Upper lobe of left lung (tissue), 4 donors: Measurements from ENCODE around the gene CRYBB1.

Source experiments
- POLR2A ChIP-seq, 4 donors: fragments of 450-650 bp; IDR thresholded peaks; one replicate each; pipeline ENCODE4 v1.5.1; 2016 to 2017; ENCODE audit warnings: antibody characterized with exemption in 4 of 4, mild to moderate bottlenecking in 2 of 4
- TF ChIP-seq, protein P1 (sequence below), 6 experiments: fragments of 450-650 bp in 4 of 6; fragments of 200-600 bp in 2 of 6; sonication (generic) in 2 of 6; IDR thresholded peaks; one replicate each; pipeline ENCODE4 v1.5.1; 2016 to 2019; ENCODE audit warnings: antibody characterized with exemption in 6 of 6

DNA sequence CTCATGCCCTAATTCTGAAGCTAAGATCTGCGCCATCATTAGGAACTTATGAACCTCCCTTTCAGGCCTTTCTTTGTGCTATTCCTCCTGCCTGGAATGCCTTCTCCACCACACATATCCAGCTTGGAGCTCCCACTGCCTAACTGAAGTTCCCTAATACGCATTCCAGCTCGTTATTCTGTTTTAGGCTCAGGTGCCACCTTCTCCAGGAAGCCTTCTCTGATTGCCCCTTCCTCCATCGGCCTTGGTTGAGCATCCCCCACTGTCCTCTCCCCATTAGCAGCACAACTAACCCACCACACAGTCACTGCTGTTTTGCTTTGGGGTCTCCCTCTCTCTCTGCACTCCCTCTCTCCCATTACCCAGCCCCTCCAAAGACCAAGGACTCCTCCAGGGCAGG, 5.2 kb downstream of the CRYBB1 start:
- no peak for TF ChIP-seq POLR2A (IDR thresholded peaks at IDR 0.05)
- TF ChIP-seq, protein P1, sequence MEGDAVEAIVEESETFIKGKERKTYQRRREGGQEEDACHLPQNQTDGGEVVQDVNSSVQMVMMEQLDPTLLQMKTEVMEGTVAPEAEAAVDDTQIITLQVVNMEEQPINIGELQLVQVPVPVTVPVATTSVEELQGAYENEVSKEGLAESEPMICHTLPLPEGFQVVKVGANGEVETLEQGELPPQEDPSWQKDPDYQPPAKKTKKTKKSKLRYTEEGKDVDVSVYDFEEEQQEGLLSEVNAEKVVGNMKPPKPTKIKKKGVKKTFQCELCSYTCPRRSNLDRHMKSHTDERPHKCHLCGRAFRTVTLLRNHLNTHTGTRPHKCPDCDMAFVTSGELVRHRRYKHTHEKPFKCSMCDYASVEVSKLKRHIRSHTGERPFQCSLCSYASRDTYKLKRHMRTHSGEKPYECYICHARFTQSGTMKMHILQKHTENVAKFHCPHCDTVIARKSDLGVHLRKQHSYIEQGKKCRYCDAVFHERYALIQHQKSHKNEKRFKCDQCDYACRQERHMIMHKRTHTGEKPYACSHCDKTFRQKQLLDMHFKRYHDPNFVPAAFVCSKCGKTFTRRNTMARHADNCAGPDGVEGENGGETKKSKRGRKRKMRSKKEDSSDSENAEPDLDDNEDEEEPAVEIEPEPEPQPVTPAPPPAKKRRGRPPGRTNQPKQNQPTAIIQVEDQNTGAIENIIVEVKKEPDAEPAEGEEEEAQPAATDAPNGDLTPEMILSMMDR (IDR thresholded peaks at IDR 0.05): no peak
